Measurements from ENCODE around the gene XYLT1.

Gene XYLT1

GRCh38 chr16:17177959-17178905 is 292.5 kb downstream of the XYLT1 start:
- DNase-seq (ENCODE audit: low read depth in 2 of 2), result no peak

GRCh38 chr16:17177242-17177958 is 293.4 kb downstream of the XYLT1 start:
- DNase-seq (ENCODE audit: low read depth in 2 of 2), result no peak

GRCh38 chr16:17176199-17176598 is 294.6 kb downstream of the XYLT1 start:
- no peak for DNase-seq (ENCODE audit: low read depth in 2 of 2)

DNA sequence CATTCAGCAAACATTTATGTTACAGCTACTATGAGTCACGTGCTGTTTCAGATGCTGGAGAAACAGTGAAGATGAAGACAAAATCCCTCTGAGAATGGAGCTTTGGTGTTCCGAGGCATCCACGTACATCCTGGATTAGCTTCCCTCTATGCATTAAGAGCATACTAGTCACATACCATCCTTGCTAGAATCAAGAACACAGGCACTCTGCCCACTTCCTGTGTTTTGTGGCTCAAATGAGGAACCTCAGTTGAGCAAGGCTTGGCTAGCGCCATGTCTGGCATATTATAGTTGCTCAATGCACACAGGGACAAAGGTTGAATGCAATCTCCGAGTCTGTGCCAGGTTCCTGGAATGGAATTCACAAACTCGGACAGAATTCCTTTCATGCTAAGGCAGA is 297.5 kb downstream of the XYLT1 start:
- no peak for DNase-seq (ENCODE audit: low read depth in 2 of 2)

DNA sequence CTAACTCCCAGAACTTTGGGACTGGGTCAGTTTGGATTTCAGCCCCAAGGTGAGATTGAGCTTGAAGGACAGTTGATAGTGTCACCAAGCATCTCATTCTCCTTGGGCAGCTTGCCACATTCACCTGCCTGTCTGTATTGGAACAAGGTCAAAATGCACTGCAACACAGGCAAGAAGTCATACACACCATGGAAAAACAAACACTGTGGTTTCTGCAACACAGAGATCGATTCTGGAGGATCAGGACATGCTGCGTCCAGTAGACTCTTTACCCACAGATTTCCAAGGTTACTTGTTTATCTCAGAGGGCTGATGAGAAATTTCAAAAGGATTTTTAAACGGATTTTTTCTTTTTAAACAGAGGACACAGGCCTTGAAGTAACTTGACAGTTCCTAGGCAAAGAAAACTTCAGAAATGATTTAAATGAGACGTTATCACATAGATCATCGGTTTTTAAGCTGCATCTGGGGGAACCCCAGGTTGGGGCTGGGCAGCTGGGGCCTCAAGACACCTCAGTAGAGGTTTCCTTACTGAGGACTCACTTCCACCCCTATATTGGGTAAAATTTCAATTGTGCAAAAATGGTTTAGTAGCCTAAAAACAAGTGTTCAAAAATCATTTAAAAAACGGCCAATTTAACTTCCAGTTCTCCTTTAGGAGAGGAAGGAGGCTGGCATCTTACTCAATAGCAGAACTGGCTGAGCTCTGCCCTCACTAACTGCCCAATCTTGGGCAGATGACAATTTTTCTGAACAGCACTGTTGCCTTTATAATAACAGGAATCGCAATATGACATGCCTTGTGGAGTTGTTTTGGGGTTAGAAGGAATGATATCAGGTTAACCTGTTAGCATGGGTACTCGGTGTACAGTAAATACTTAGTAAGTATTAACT is 299.3 kb downstream of the XYLT1 start:
- no peak for DNase-seq (ENCODE audit: low read depth in 2 of 2)

- DNase-seq (ENCODE audit: low read depth in 2 of 2), result no peak
Measured at GRCh38 chr16:17170435-17170834, 300.3 kb downstream of the XYLT1 start.

DNA sequence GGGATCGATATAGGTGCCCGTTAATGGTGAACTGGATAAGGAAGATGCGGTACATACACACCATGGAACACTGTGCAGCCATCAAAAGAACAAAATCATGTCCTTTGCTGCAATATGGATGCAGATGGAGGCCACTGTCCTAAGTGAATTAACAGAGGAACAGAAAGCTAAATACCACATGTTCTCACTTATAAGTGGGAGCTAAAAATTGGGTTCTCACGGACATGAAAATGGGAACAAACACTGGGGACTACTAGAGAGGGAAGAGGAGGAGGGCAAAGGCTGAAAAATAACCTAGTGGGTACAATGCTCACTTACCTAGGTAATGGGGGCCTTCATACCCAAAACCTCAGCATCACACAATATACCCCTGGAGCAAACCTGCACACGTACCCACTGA is 302.6 kb downstream of the XYLT1 start:
- DNase-seq (ENCODE audit: low read depth in 2 of 2), result no peak

- no peak for DNase-seq (ENCODE audit: low read depth in 2 of 2)
Measured at GRCh38 chr16:17166095-17166494, 304.7 kb downstream of the XYLT1 start.

- no peak for DNase-seq (ENCODE audit: low read depth in 2 of 2)
Measured at GRCh38 chr16:17162560-17162959, 308.2 kb downstream of the XYLT1 start.

DNA sequence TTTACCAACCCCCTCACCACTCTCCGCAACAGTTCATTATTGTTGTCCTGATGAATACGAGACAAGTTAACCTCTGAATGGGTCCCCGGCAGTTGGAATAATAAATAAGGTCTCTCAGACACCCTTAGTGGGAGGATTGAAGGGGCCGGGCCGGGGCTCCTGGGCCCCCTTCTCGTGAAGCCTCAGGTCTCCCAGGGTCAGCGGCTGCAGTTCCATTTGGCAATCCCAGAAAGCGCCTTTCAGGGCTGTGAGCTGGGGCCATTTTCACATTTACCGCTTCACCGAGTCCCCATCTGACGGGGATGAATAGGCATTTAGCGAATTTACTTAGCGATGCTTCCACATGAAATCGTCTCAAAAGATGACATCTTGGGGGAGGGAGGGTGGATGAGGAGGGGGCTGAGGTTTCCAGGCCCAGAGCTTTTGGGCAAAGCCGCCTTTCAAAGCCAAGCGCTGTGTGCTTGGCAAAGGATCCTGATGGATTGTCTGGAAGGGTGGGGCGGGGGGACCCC is 309.8 kb downstream of the XYLT1 start:
- DNase-seq (ENCODE audit: low read depth in 2 of 2), result no peak

- DNase-seq (ENCODE audit: low read depth in 2 of 2), result no peak
Measured at GRCh38 chr16:17160285-17160853, 310.4 kb downstream of the XYLT1 start.

- no peak for DNase-seq (ENCODE audit: low read depth in 2 of 2)
Measured at GRCh38 chr16:17159617-17160016, 311.1 kb downstream of the XYLT1 start.

GRCh38 chr16:17155936-17156335 is 314.8 kb downstream of the XYLT1 start:
- DNase-seq (ENCODE audit: low read depth in 2 of 2), result no peak

DNA sequence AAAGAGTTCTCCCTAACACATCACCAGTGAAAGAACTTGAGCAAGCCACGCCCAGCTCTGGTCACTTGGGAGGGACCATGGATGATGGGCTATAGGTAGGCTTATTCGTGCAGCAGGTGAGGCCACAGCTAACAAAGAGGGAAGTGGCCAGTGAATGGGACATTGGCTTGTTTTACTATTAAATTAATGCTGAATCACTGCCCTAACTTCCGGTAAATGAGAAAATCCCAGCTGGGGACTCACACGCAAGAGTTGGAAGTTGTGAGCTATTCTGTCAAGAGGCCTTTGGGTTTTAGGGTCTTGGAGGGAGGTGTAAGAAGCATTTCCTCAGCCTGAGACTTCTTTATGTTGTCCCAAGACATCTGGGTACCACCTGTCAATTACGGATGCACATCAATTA is 315.3 kb downstream of the XYLT1 start:
- DNase-seq (ENCODE audit: low read depth in 2 of 2), result no peak

GRCh38 chr16:17154981-17155380 is 315.8 kb downstream of the XYLT1 start:
- DNase-seq (ENCODE audit: low read depth in 2 of 2), result no peak

GRCh38 chr16:17152311-17152710 is 318.4 kb downstream of the XYLT1 start:
- DNase-seq (ENCODE audit: low read depth in 2 of 2), result no peak

DNA sequence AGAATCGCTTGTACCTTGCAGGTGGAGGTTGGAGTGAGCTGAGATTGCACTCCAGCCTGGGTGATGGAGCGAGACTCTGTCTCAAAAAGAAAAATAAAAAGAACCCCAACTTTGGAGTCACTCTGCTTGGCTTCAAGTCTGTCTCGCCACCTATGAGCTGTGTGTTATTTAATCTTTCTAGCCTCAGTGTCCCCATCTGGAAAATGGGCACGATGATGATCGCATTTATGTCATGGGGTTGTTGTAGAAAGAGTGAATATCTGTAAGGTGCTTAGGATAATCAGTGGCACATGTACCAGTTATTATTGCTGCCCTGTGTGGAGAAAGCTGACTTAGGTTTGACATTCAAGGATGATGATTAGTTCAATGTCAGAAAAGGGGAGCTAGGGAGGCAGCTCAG is 319.4 kb downstream of the XYLT1 start:
- DNase-seq (ENCODE audit: low read depth in 2 of 2), result no peak

- DNase-seq (ENCODE audit: low read depth in 2 of 2), result no peak
Measured at GRCh38 chr16:17149904-17150483, 320.8 kb downstream of the XYLT1 start.

GRCh38 chr16:17147942-17148341 is 322.8 kb downstream of the XYLT1 start:
- no peak for DNase-seq (ENCODE audit: low read depth in 2 of 2)

DNA sequence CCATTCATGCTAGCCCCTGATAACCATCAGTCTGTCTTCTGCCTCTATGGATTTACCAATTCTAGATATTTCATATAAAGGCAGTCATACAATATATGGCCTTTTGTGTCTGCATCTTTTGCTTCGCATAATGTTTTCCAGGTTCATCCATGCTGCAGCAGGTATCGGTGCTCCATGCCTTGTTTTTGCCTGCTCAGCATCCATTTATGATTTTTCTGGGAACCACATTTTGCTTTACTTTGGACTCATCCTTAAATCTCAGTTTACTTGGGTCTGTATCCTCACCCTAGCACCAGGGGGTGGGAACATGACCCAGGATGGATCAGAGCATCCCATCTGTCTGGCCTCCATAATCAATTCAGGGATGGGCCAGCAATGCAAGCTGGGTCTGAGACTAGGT is 325.7 kb downstream of the XYLT1 start:
- DNase-seq (ENCODE audit: low read depth in 2 of 2), result no peak

GRCh38 chr16:17144431-17144830 is 326.3 kb downstream of the XYLT1 start:
- no peak for DNase-seq (ENCODE audit: low read depth in 2 of 2)

Measured in stimulated activated CD4-positive, alpha-beta T cell treated with anti-CD3 and anti-CD28 coated beads, Interleukin-4, amount 100 ng/mL, for 48 hours (primary cell).